Right renal pelvis (tissue), 4 donors: Measurements from ENCODE around the gene LRRC71. TPM values are rescaled to one million over a fixed set of nuclear protein-coding genes. Genes with fewer than 3 reads are reported as not detected.
"Not testable (repeated sequence)": the region's sequence is repeated elsewhere in the genome, so short reads cannot be mapped to it uniquely, and the experiment has no call there.

ENCODE experiments used
- DNase-seq, 4 donors: peaks; one replicate each; pipeline ENCODE4 v3.0.0-alpha.2; 2013; ENCODE audit warnings: low read depth in 4 of 4, low spot score in 3 of 4, missing footprints in 1 of 4
- polyA plus RNA-seq, 4 donors: library from polyadenylated mRNA; unstranded; fragments of 120-200 nt; gene quantifications; one replicate each; pipeline ENCODE4 v1.2.1, GENCODE V29; 2013; ENCODE audit not compliant: insufficient read length in 4 of 4

Gene LRRC71
- polyA plus RNA-seq, 4 donors: 0.22 to 0.66 (median 0.33) TPM

DNA sequence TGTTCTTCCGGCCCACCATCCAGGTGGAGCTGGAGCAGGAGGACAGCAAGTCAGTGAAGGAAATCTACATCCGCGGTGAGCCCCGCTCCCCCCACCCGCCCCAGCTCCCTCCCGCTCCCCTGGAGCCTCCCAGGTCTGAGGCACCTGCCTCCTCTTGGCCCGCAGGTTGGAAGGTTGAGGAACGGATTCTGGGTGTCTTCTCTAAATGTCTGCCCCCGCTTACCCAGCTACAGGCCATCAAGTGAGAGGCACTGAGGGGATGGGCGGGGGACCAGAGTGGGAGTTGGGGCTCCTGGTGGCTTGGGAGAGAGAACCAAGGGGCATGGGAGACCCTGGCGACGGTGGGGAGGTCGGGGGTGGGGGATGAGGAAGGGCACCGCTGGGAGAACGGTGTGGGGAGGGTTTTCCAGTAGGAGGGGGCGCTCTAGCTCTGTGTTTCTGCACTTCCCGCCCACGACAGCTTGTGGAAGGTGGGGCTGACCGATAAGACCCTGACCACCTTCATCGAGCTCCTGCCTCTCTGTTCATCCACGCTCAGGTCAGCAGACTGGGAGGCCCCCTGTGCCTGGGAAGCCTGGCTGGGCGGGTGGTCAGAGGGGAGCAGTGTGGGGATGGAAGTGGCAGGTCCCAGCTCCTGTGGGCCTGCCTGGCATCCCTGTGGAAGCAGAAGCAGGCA, 4.2 kb downstream of the LRRC71 start:
- no peak for DNase-seq

DNA sequence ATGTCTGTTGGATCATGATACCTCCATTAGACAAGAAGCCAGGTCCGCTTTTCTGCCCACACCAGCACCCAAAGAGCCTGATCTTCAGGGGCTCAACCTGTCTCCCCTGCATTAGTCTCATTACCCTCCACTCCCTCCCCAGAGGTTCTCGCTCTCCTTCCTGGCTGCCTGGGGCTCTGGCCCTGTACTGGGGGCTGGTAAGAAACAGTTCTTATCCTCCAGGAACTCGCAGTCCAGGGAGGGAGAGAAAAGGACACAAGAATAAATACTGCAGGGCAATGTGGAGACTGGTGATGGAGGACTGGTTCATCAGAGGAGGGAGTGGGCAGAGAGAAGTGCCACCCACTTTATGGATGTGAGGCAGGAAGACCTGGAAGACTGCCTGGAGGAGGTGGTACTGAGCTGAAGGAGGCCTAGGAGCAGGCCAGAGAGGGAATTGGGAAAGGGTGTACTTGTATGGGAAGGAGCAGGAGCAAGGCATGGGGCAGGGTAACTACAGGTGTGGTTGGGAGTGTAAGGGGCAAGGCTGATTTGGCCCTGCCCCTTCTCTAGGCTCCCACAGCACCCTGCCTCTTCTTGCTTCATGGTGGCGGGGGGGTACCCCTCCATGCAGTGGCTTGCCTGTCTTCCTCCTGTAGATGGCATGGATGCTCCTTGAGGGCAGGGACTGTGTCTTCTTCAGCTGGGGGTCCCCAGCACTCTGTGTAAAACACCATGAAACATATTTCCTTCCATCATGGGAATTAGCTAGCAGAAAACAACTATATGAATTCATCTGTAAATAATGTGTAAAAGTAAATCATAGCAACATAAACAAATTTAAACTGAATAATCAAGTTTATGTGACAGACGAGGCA, 5.0 kb downstream of the LRRC71 start:
- DNase-seq: no peak

DNA sequence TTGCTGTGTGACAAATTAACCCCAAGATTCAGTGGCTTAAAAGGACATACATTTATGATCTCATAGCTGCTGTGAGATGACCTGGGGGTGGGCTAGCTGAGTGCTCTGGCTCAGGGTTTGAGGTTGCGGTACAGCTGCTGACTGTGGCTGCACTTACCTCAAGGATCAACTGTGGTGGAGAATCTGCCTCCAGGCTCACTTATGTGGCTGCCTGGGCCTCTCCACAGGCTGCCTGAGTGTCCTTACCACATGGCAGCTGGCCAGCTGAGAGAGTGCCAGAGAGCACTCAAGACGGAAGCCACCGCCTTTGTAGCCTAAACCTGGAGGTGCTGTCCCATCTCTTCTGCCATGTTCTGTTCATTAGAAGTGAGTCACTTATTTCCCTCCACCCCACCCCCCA, 5.7 kb downstream of the LRRC71 start:
- no peak for DNase-seq

DNA sequence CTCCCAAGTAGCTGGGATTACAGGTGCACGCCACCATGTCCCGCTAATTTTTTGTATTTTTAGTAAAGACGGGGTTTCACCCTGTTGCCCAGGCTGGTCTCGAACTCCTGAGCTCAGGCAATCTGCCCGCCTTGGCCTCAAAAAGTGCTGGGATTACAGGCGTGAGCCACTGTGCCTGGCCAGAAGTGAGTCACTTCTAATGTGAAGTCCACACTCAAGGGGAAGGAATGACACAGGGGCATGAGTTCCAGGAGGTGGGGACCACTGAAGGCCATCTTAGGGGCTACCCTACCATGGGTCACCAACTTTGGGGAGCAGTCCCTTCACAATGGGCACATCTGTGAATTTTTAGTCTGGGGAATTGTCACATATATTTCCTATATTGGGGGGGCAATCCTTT, 6.3 kb downstream of the LRRC71 start:
- not testable (repeated sequence) for DNase-seq

GRCh38 chr1:156927215-156928042, 7.0 kb downstream of the LRRC71 start:
- peak; percentile 51 to 64 (median 58) for DNase-seq

GRCh38 chr1:156928043-156928602, 7.7 kb downstream of the LRRC71 start:
- DNase-seq: no peak

DNA sequence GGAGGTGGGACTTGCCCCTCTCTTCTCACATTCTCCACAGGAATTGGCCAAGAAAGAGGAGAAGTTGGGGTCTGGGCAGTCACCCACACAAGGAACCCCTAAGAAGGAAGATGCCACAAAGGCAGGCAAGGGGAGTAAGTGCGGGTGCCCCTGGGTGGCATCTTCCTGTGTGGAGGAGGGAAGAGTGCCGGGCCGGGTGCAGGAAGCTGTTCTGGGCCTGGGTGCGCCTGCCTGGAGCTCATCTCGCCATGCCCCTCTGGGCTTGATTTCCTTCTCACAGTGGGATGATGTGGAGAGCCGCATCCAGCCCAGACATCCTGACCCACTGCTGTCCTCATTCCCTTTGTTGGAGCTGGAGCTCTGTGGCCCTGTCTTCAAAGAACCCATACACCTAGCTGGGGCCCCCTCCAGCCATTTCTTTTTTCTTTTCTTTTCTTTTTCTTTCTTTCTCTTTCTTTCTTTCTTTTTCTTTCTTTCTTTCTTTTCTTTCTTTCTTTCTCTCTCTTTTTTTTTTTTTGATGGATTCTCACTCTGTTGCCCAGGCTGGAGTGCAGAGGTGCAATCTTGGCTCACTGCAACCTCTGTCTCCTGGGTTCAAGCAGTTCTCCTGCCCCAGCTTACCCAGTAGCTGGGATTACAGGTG, 9.3 kb downstream of the LRRC71 start:
- DNase-seq: no peak

DNA sequence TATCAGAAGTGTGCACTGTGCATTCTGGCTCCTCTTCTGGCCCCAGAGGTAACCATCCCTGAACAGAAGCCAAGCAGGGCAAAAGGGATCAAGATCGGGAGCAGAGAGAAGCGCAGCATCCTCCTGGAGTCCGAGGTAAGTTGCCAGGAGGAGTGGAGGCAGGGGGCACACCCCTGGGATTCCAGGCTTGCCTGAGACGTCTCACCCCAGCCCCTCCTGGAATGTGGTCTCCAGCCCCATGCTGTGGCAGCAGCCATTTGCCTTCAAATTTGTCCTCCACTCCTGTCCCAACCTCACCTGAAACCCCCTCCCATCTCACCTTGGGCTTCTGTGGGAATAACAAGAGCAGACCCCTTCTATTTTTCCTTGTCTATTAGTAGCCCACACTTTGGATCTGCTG, 10.1 kb downstream of the LRRC71 start:
- DNase-seq: no peak

- no peak for DNase-seq
These were observed 10.9 kb downstream of the LRRC71 start for GRCh38 chr1:156931211-156931952.

- no peak for DNase-seq
These were observed 11.7 kb downstream of the LRRC71 start for GRCh38 chr1:156931974-156932710.

DNA sequence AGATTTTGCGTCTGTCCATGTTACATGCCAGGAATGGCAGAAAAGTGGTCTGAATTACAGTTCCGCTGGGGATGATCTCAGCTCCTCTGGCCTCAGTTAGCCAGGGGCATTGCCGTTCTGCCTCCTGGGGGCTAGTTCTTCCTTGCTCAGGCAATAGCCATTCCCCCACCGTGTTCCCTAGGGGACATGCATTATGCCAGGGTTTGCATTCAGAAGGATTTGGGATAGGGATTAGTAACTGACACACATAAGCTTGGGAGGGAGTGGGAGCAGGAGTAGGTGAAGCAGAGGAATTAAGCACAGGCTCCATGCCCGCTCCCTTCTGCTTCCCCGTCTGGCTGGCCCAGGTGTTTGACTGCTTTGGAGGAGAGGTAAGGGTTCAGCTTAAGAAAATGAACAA, 12.7 kb downstream of the LRRC71 start:
- DNase-seq: no peak

DNA sequence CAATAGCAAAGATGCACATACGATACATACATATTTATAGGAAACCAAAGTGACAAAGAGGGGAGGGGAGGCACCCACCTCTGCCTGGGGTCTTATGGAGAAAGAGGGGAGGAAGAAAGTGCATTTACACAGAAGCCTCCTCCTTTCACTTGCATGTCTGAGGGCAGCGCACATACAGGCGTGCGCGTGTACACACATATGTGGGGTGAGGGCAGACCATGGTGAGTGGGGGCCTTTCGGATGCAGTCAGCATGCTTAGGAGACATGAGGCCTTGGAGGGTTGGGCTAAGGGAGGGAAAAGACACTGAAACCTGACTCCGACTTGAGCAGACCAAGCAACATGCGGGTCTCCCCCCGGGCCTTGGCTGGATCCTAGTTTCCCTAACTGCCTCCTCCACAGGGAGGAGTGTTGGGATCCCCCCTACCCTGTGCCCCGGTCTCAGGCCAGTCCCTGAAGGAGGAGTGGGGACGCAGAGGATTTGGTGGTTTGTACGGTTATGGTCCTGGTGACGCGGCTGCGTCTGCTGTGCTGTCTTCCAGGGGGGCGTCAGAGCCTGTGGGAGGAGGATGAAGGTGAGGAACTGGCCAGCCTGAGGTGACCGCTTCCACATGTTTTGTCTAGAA, 15.2 kb downstream of the LRRC71 start:
- DNase-seq: no peak

GRCh38 chr1:156936191-156936590, 15.8 kb downstream of the LRRC71 start:
- DNase-seq: no peak

DNA sequence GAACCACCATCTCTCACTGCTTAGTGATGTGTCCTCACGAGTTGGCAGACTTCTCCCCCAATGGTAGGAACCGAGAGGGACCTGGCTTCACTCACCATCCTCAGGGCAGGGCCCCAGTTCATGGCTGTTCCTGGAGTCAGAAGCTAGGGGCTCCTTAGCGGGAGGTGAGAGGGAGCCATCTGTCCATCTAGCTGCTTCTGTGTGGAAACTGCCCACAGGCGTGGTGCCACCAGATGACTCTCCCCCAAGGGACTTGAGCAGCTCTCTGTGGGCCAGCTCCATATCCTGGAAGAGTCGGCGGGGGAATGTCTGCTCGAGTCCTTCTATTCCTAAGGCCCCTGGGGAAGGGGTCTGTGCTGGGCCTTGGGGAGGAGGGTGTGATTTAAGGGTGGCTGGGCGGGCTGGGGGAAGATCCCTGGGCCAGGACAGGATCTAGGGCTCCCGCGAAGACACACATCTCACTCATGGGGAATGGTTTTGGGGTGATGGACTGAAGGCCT, 16.3 kb downstream of the LRRC71 start:
- no peak for DNase-seq

DNA sequence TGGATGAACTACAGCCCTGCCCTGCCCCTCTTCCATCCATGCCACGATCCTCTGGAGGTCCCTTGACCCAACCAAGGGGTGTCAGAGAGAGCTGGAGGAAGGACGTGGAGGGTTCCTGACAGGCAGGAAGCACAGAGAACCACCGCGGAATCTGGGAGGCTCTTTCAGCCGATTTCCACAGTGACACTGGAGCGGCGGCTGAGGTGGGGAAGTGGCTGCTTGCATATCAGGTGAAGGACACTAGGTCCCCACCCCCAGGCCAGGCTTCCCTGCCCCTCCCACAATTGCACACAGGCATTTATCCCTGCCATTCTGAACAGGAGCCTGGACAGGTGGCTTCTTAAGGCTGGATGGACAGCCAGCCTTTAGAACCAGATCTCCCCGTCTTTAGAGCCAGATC, 17.5 kb downstream of the LRRC71 start:
- DNase-seq: no peak

GRCh38 chr1:156938813-156939212, 18.4 kb downstream of the LRRC71 start:
- no peak for DNase-seq

- DNase-seq: no peak
These were observed 19.4 kb downstream of the LRRC71 start for GRCh38 chr1:156939786-156940334.

GRCh38 chr1:156941675-156942074, 21.2 kb downstream of the LRRC71 start:
- DNase-seq: no peak
